GM20000 (cell line): ENCODE measurements around the gene SREBF1.

Experiments used
- DNase-seq: peaks from one replicate; pipeline ENCODE4 v3.0.0; 2012; ENCODE audit warnings: low spot score
- CTCF ChIP-seq: IDR thresholded peaks from 2 replicates; pipeline ENCODE4 v1.5.1; 2012; ENCODE audit warnings: mild to moderate bottlenecking, control low read depth; ENCODE audit errors: extremely low read depth, missing control alignments

SREBF1 gene

GRCh38 chr17:17833658-17834357 is 3.0 kb downstream of the SREBF1 start:
- no peak for TF ChIP-seq CTCF
- DNase-seq, result no peak

- no peak for TF ChIP-seq CTCF
- no peak for DNase-seq
Observed at GRCh38 chr17:17832032-17832363, 4.8 kb downstream of the SREBF1 start.

- no peak for TF ChIP-seq CTCF
- no peak for DNase-seq
Observed at GRCh38 chr17:17831208-17832031, 5.4 kb downstream of the SREBF1 start.

- DNase-seq, result no peak
- TF ChIP-seq CTCF, result no peak
Observed at GRCh38 chr17:17830740-17831207, 6.0 kb downstream of the SREBF1 start.

- TF ChIP-seq CTCF, result no peak
- no peak for DNase-seq
Observed at GRCh38 chr17:17830269-17830567, 6.6 kb downstream of the SREBF1 start.

- no peak for DNase-seq
Observed at GRCh38 chr17:17827826-17828621, 8.8 kb downstream of the SREBF1 start.

More at GRCh38 chr17:17827826-17828621, 8.8 kb downstream of the SREBF1 start:
- TF ChIP-seq CTCF, result no peak
